Endothelial cell (in vitro differentiated cells): ENCODE results near the gene ITPRID1. TPM values are rescaled to one million over a fixed set of nuclear protein-coding genes. Genes with fewer than 3 reads are reported as not detected.

ENCODE experiments used
- DNase-seq: peaks from one replicate; pipeline ENCODE4 v3.0.0; 2021; ENCODE audit warnings: low spot score
- H3K27ac Mint-ChIP-seq: one replicate; pipeline ENCODE4 v1.8.0; 2021; ENCODE audit warnings: mixed read lengths, inconsistent platforms; ENCODE audit not compliant: unreplicated experiment
- H3K27me3 Mint-ChIP-seq: one replicate; pipeline ENCODE4 v1.8.0; 2021; ENCODE audit warnings: mild to moderate bottlenecking, moderate library complexity, mixed read lengths, inconsistent platforms; ENCODE audit not compliant: unreplicated experiment
- H3K36me3 Mint-ChIP-seq: one replicate; pipeline ENCODE4 v1.8.0; 2021; ENCODE audit warnings: mild to moderate bottlenecking, low read depth, mixed read lengths, inconsistent platforms; ENCODE audit not compliant: unreplicated experiment
- H3K4me1 Mint-ChIP-seq: one replicate; pipeline ENCODE4 v1.8.0; 2021; ENCODE audit warnings: mild to moderate bottlenecking, mixed read lengths, inconsistent platforms; ENCODE audit not compliant: unreplicated experiment
- H3K4me3 Mint-ChIP-seq: one replicate; pipeline ENCODE4 v1.8.0; 2021; ENCODE audit warnings: mild to moderate bottlenecking, mixed read lengths, inconsistent platforms; ENCODE audit not compliant: unreplicated experiment
- H3K9me3 Mint-ChIP-seq: one replicate; pipeline ENCODE4 v1.8.0; 2021; ENCODE audit warnings: mixed read lengths, inconsistent platforms; ENCODE audit not compliant: unreplicated experiment
- total RNA-seq: library from RNA; stranded (reverse); fragmentation: NEBNext Ultra II Directional; extraction: Animal tissue kit (Norgen Biotek cat#: 25700); gene quantifications from one replicate; pipeline ENCODE4 v1.2.1, GENCODE V29; 2021; ENCODE audit not compliant: unreplicated experiment
- TF ChIP-seq, protein P1 (sequence below): fragments of 200-600 bp; sonication (generic); IDR thresholded peaks from one replicate; pipeline ENCODE4 v1.5.0; 2021; ENCODE audit warnings: antibody characterized with exemption; ENCODE audit not compliant: unreplicated experiment

ITPRID1 gene
- total RNA-seq, 1 donor from 2014 or later, result not detected

DNA sequence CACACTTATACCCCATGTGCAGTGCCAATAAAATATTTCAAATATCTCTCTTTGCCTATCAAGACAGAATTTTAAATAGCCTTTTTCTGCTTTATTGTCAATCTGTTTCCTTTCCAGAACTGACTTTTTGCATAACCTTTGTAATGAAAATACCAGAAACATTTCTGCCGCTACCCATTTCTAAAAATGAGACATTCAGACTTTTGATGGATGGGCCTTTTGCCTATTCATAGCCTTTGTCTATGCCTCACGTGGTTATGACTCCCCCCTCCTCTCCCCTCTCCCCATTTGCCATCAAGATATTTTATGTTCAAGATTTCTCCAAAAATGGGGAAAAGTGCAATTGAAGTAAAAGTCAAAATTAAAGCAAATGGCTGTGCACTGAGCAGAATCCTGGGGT is 179.0 kb downstream of the ITPRID1 start:
- no peaks in the 10 kb centered on the region for H3K36me3 Mint-ChIP-seq

DNA sequence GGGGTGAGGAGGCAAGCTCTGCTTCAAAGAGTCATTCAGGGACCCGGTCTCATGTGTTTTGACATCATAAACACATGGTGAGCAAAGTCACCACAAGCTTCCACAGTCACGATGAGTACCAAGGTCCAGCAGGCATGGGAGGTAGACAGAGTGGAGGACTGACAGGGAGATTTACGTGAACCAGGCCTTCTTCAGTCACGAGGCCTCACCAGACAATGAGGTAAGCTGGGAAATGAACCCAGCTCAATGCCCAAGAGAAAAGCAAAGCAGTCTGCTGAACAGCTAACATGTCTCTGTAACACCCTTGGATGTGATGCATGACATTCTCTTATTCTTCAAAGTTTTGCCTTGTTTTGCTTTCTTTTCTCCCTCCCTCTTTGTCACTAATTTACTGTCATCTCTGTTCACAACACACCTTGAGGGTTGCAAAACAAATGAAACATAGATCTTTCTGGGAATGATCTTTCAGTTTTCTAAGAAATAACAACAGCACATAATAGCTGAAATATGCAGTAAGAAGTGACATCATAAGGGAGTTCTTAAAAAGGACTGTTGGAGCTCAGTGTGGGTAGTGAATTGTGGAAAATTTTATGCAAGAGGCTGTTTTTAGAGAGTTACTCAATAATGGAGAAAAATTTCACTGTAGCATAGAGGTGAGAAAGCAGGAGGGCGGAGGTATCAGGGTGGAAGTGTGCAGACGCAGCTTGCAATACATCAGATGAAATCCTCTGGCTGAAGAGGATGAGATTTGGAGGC is 182.1 kb downstream of the ITPRID1 start:
- TF ChIP-seq, protein P1, sequence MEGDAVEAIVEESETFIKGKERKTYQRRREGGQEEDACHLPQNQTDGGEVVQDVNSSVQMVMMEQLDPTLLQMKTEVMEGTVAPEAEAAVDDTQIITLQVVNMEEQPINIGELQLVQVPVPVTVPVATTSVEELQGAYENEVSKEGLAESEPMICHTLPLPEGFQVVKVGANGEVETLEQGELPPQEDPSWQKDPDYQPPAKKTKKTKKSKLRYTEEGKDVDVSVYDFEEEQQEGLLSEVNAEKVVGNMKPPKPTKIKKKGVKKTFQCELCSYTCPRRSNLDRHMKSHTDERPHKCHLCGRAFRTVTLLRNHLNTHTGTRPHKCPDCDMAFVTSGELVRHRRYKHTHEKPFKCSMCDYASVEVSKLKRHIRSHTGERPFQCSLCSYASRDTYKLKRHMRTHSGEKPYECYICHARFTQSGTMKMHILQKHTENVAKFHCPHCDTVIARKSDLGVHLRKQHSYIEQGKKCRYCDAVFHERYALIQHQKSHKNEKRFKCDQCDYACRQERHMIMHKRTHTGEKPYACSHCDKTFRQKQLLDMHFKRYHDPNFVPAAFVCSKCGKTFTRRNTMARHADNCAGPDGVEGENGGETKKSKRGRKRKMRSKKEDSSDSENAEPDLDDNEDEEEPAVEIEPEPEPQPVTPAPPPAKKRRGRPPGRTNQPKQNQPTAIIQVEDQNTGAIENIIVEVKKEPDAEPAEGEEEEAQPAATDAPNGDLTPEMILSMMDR, result no peak
- DNase-seq, result no peak

More for the DNA sequence above, 179.0 kb downstream of the ITPRID1 start:
- no peak for DNase-seq
- Mint-ChIP-seq H3K27ac (no peak overlapping the region), H3K9me3 (no peaks in the 10 kb centered on the region), H3K27me3 (peaks cover 3% of the 10 kb centered on the region), H3K4me1 (no peaks in the 10 kb centered on the region), H3K4me3 (no peak overlapping the region)
- TF ChIP-seq, protein P1, result no peak

DNA sequence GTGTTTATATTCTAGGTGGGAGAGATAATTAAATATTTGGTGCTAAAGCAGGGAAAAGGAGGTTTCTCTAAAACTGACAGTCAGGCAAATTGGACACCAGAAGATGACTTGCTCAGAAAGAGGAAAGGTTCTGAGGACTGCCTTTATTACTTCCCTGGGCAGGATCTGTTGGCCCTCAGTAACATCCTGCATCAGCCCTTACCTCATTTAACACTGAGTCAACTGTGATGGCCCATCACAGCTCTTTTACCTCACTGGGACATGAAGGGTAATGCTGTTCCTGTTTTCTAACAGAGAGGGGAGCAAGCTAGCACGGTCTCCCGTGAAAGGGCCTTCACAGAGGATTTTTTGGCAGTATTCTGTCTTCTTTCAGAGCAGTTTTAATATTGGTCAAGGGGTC is 185.2 kb downstream of the ITPRID1 start:
- Mint-ChIP-seq H3K4me1 (no peaks in the 10 kb centered on the region), H3K27ac (no peak overlapping the region), H3K27me3 (no peaks in the 10 kb centered on the region), H3K36me3 (no peaks in the 10 kb centered on the region), H3K9me3 (no peaks in the 10 kb centered on the region), H3K4me3 (no peak overlapping the region)
- DNase-seq, result no peak
- TF ChIP-seq, protein P1, result no peak

More for the DNA sequence above, 182.1 kb downstream of the ITPRID1 start:
- no peak overlapping the region for H3K4me3 Mint-ChIP-seq
- H3K4me1 Mint-ChIP-seq, result no peaks in the 10 kb centered on the region
- H3K9me3 Mint-ChIP-seq, result no peaks in the 10 kb centered on the region
- no peaks in the 10 kb centered on the region for H3K36me3 Mint-ChIP-seq
- no peak overlapping the region for H3K27ac Mint-ChIP-seq
- H3K27me3 Mint-ChIP-seq, result no peaks in the 10 kb centered on the region

DNA sequence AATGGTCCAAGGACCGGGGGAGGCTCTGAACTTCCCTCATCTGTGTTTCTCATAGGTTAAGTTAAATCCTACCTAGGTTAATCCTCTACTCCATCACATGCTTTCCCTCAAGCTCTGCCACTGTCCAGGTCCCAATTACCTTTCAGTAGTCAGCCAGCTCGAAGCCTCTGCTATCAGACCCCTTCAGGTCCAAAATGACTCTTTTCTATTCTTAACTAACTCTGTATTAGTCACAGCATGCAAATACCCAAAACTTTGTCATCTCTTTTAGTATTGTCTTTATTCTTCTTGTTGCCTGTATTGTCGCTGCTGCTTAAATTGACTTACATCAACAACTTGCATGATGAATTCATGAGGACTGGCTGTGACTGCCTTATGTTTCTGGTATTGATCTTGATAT is 188.5 kb downstream of the ITPRID1 start:
- Mint-ChIP-seq H3K27ac (no peak overlapping the region), H3K9me3 (no peaks in the 10 kb centered on the region), H3K4me3 (no peak overlapping the region), H3K27me3 (no peaks in the 10 kb centered on the region), H3K4me1 (no peaks in the 10 kb centered on the region), H3K36me3 (no peaks in the 10 kb centered on the region)
- DNase-seq, result no peak
- TF ChIP-seq, protein P1, result no peak

DNA sequence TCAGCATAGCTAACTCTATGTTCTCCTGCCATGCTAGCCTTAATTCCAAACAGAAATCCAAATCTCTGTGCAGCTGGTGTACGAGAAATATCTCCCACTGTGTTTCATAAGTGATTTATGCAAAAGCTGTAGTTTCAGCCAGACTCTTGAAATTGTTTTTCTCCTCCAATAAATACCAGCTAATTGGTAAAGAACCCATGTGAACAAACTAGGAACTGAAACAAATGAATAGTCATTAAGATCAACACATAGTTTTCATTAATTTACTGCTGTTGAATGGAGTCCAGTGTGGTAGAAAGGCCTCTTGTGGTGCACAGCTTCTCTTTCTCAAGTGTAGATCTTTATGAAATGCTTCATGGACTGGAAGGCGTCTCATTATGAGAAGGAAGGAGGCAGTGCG is 191.5 kb downstream of the ITPRID1 start:
- no peak overlapping the region for H3K4me3 Mint-ChIP-seq
- H3K27me3 Mint-ChIP-seq, result no peaks in the 10 kb centered on the region
- H3K27ac Mint-ChIP-seq, result no peak overlapping the region
- TF ChIP-seq, protein P1, result no peak
- no peaks in the 10 kb centered on the region for H3K4me1 Mint-ChIP-seq
- DNase-seq, result no peak
- H3K9me3 Mint-ChIP-seq, result no peaks in the 10 kb centered on the region
- H3K36me3 Mint-ChIP-seq, result no peaks in the 10 kb centered on the region
